HUES64 (cell line): Measurements from ENCODE around the gene RARS1. TPM values are rescaled to one million over a fixed set of nuclear protein-coding genes. Genes with fewer than 3 reads are reported as not detected.

ENCODE experiments used
- H3K27ac ChIP-seq: 2 replicates; pipeline ENCODE4 v1.7.0; 2013; ENCODE audit warnings: low read depth, low read length, inconsistent platforms
- H3K27me3 ChIP-seq: 2 replicates; pipeline ENCODE4 v1.6.1; 2013; ENCODE audit warnings: mild to moderate bottlenecking, low read length; ENCODE audit not compliant: insufficient read depth
- H3K36me3 ChIP-seq: 2 replicates; pipeline ENCODE4 v1.6.1; 2013; ENCODE audit warnings: mild to moderate bottlenecking, low read length; ENCODE audit not compliant: insufficient read depth
- H3K4me1 ChIP-seq: 2 replicates; pipeline ENCODE4 v1.6.1; 2013; ENCODE audit warnings: mild to moderate bottlenecking, low read length, moderate library complexity; ENCODE audit not compliant: insufficient read depth
- H3K4me3 ChIP-seq: 2 replicates; pipeline ENCODE4 v1.5.1; 2013; ENCODE audit warnings: mild to moderate bottlenecking, low read length, moderate library complexity
- H3K9ac ChIP-seq: 2 replicates; pipeline ENCODE4 v1.6.1; 2013; ENCODE audit warnings: mild to moderate bottlenecking, low read depth, low read length
- H3K9me3 ChIP-seq: 2 replicates; pipeline ENCODE4 v1.6.1; 2013; ENCODE audit warnings: low read depth, low read length; ENCODE audit not compliant: insufficient read depth
- WGBS: fragments of 150-250, 120-280 bp; methylation state at CpG from one replicate; pipeline ENCODE4 v1.1.7; 2013; ENCODE audit warnings: missing lambda C conversion rate; 5-methylcytosine and 5-hydroxymethylcytosine counted together
- polyA plus RNA-seq, 2 experiments: library from polyadenylated mRNA; stranded (reverse); fragments of 50-300 nt; gene quantifications; one replicate each; pipeline ENCODE4 v1.2.3, GENCODE V29; 2013

RARS1 gene
- 99.6 TPM for polyA plus RNA-seq (2013, experiment 1 of 2)
- 81.4 TPM for polyA plus RNA-seq (2013, experiment 2 of 2)

GRCh38 chr5:168486136-168486879, at the start of gene RARS1:
RARS1 (plus strand) TSS chr5:168486471; CDS start chr5:168486499, 28 bp downstream.
- WGBS, result 1% methylated on average over 40 of the region's 40 CpGs
- Histone ChIP-seq H3K27ac (peak within 1 kb of the TSS; percentile 4), H3K27me3 (no peaks in the 10 kb centered on the region; the same call in 1 of the 2 replicates), H3K4me1 (0 out of 2 replicates have a peak, but pooled peaks cover 4% of the 10 kb centered on the region), H3K4me3 (peak within 1 kb of the TSS; percentile 93), H3K9ac (peak within 1 kb of the TSS; percentile 84), H3K36me3 (peaks cover 37% of the 10 kb centered on the region), H3K9me3 (no peaks in the 10 kb centered on the region)

GRCh38 chr5:168438349-168438748, 47.9 kb upstream of the RARS1 start:
- no peaks in the 10 kb centered on the region for H3K27me3 ChIP-seq
- H3K36me3 ChIP-seq, result peaks cover 40% of the 10 kb centered on the region
- no peaks in the 10 kb centered on the region for H3K9me3 ChIP-seq
- H3K4me1 ChIP-seq, result 0 out of 2 replicates have a peak, but pooled peaks cover 4% of the 10 kb centered on the region
- H3K4me3 ChIP-seq, result no peak overlapping the region
- H3K9ac ChIP-seq, result no peak overlapping the region
- WGBS, result 94% methylated on average over 4 of the region's 5 CpGs
- H3K27ac ChIP-seq, result no peak overlapping the region

GRCh38 chr5:168443533-168443932, 42.7 kb upstream of the RARS1 start:
- Histone ChIP-seq H3K27ac (no peak overlapping the region), H3K4me1 (peaks cover 3% of the 10 kb centered on the region; the same call in 1 of the 2 replicates), H3K9ac (no peak overlapping the region), H3K27me3 (no peaks in the 10 kb centered on the region), H3K36me3 (peaks cover 56% of the 10 kb centered on the region), H3K4me3 (no peak overlapping the region), H3K9me3 (no peaks in the 10 kb centered on the region)

GRCh38 chr5:168443950-168444700, 42.1 kb upstream of the RARS1 start:
- H3K9ac ChIP-seq, result no peak overlapping the region
- H3K9me3 ChIP-seq, result no peaks in the 10 kb centered on the region
- H3K4me3 ChIP-seq, result no peak overlapping the region
- WGBS, result 82% methylated on average over 4 of the region's 4 CpGs
- H3K27me3 ChIP-seq, result no peaks in the 10 kb centered on the region
- H3K4me1 ChIP-seq, result peaks cover 3% of the 10 kb centered on the region; the same call in 1 of the 2 replicates
- H3K36me3 ChIP-seq, result peaks cover 52% of the 10 kb centered on the region
- H3K27ac ChIP-seq, result no peak overlapping the region

- Histone ChIP-seq H3K27ac (no peak overlapping the region), H3K36me3 (peaks cover 33% of the 10 kb centered on the region), H3K4me3 (no peak overlapping the region), H3K4me1 (peaks cover 3% of the 10 kb centered on the region; the same call in 1 of the 2 replicates), H3K27me3 (no peaks in the 10 kb centered on the region), H3K9ac (no peak overlapping the region), H3K9me3 (no peaks in the 10 kb centered on the region)
- WGBS, result 91% methylated on average over 10 of the region's 10 CpGs
These were observed 39.2 kb upstream of the RARS1 start for GRCh38 chr5:168446983-168447619.

GRCh38 chr5:168447808-168448207, 38.5 kb upstream of the RARS1 start:
- WGBS, result 89% methylated on average over 4 of the region's 4 CpGs
- H3K27me3 ChIP-seq, result no peaks in the 10 kb centered on the region
- no peaks in the 10 kb centered on the region for H3K9me3 ChIP-seq
- H3K36me3 ChIP-seq, result peaks cover 36% of the 10 kb centered on the region
- peaks cover 3% of the 10 kb centered on the region; the same call in 1 of the 2 replicates for H3K4me1 ChIP-seq
- H3K4me3 ChIP-seq, result no peak overlapping the region
- H3K9ac ChIP-seq, result no peak overlapping the region
- no peak overlapping the region for H3K27ac ChIP-seq

- no peaks in the 10 kb centered on the region for H3K27me3 ChIP-seq
- no peak overlapping the region for H3K27ac ChIP-seq
- peaks cover 30% of the 10 kb centered on the region for H3K36me3 ChIP-seq
- WGBS, result 92% methylated on average over 2 of the region's 2 CpGs
- no peak overlapping the region for H3K9ac ChIP-seq
- H3K4me1 ChIP-seq, result peaks cover 3% of the 10 kb centered on the region; the same call in 1 of the 2 replicates
- H3K9me3 ChIP-seq, result no peaks in the 10 kb centered on the region
- H3K4me3 ChIP-seq, result no peak overlapping the region
These were observed 37.1 kb upstream of the RARS1 start for GRCh38 chr5:168449166-168449565.

- peaks cover 3% of the 10 kb centered on the region; the same call in 1 of the 2 replicates for H3K4me1 ChIP-seq
- H3K4me3 ChIP-seq, result no peak overlapping the region
- H3K9me3 ChIP-seq, result no peaks in the 10 kb centered on the region
- H3K36me3 ChIP-seq, result peaks cover 35% of the 10 kb centered on the region
- H3K9ac ChIP-seq, result no peak overlapping the region
- 94% methylated on average over 3 of the region's 3 CpGs for WGBS
- H3K27ac ChIP-seq, result no peak overlapping the region
- no peaks in the 10 kb centered on the region for H3K27me3 ChIP-seq
These were observed 34.7 kb upstream of the RARS1 start for GRCh38 chr5:168451565-168451964.

- no peak overlapping the region for H3K27ac ChIP-seq
- H3K4me3 ChIP-seq, result no peak overlapping the region
- WGBS, result 90% methylated on average over 12 of the region's 12 CpGs
- no peaks in the 10 kb centered on the region for H3K27me3 ChIP-seq
- no peaks in the 10 kb centered on the region for H3K9me3 ChIP-seq
- peaks cover 59% of the 10 kb centered on the region for H3K36me3 ChIP-seq
- no peaks in the 10 kb centered on the region for H3K4me1 ChIP-seq
- H3K9ac ChIP-seq, result no peak overlapping the region
These were observed 31.1 kb upstream of the RARS1 start for GRCh38 chr5:168455201-168455600.

- no peak overlapping the region for H3K27ac ChIP-seq
- H3K27me3 ChIP-seq, result no peaks in the 10 kb centered on the region
- no peak overlapping the region for H3K4me3 ChIP-seq
- no peaks in the 10 kb centered on the region for H3K4me1 ChIP-seq
- no peaks in the 10 kb centered on the region for H3K9me3 ChIP-seq
- no peak overlapping the region for H3K9ac ChIP-seq
- peaks cover 66% of the 10 kb centered on the region for H3K36me3 ChIP-seq
- 96% methylated on average over 3 of the region's 3 CpGs for WGBS
These were observed 28.7 kb upstream of the RARS1 start for GRCh38 chr5:168457542-168457941.

- H3K27ac ChIP-seq, result no peak overlapping the region
- H3K36me3 ChIP-seq, result peaks cover 74% of the 10 kb centered on the region
- H3K9ac ChIP-seq, result no peak overlapping the region
- H3K27me3 ChIP-seq, result no peaks in the 10 kb centered on the region
- H3K4me3 ChIP-seq, result no peak overlapping the region
- no peaks in the 10 kb centered on the region for H3K4me1 ChIP-seq
- 97% methylated on average over 9 of the region's 9 CpGs for WGBS
- no peaks in the 10 kb centered on the region for H3K9me3 ChIP-seq
These were observed 25.7 kb upstream of the RARS1 start for GRCh38 chr5:168460606-168461005.
